Measurements from ENCODE around the gene OR2M7. TPM values are rescaled to one million over a fixed set of nuclear protein-coding genes. Genes with fewer than 3 reads are reported as not detected.

OR2M7 gene
- total RNA-seq, 1 experiment from 2014 or later: not detected

Other genes with a start within 250 kb of the OR2M7 start
- gene OR2L13, start 229.4 kb downstream of the OR2M7 start, total RNA-seq (2014; rRNA removed; shearing (Covaris generic)): not detected in 2 replicates
- gene OR2M5, start 179.4 kb downstream of the OR2M7 start, total RNA-seq (2014; rRNA removed; shearing (Covaris generic)): not detected in 2 replicates
- not detected in 2 replicates for gene OR2M2, start 149.7 kb downstream of the OR2M7 start, total RNA-seq (2014; rRNA removed; shearing (Covaris generic))
- gene OR2M3, start 127.3 kb downstream of the OR2M7 start, total RNA-seq (2014; rRNA removed; shearing (Covaris generic)): 0.02 TPM in 1 of 2 replicates, not detected in the other
- gene OR2M4, start 93.2 kb downstream of the OR2M7 start, total RNA-seq (2014; rRNA removed; shearing (Covaris generic)): 0.26 TPM in 1 of 2 replicates, not detected in the other
- gene OR2T33, start 46.6 kb downstream of the OR2M7 start, total RNA-seq (2014; rRNA removed; shearing (Covaris generic)): not detected in 2 replicates
- 0.02 TPM in 1 of 2 replicates, not detected in the other for gene OR2T12, start 21.1 kb downstream of the OR2M7 start, total RNA-seq (2014; rRNA removed; shearing (Covaris generic))
- gene OR14C36, start 24.2 kb upstream of the OR2M7 start, total RNA-seq (2014; rRNA removed; shearing (Covaris generic)): not detected in 2 replicates
- not detected in 2 replicates for gene OR2T4, start 37.1 kb upstream of the OR2M7 start, total RNA-seq (2014; rRNA removed; shearing (Covaris generic))
- not detected in 2 replicates for gene OR2T6, start 51.2 kb upstream of the OR2M7 start, total RNA-seq (2014; rRNA removed; shearing (Covaris generic))
- not detected in 2 replicates for gene OR2T1, start 78.5 kb upstream of the OR2M7 start, total RNA-seq (2014; rRNA removed; shearing (Covaris generic))
- gene OR2T2, start 121.1 kb upstream of the OR2M7 start, total RNA-seq (2014; rRNA removed; shearing (Covaris generic)): not detected in 2 replicates
- not detected in 2 replicates for gene OR2T3, start 148.8 kb upstream of the OR2M7 start, total RNA-seq (2014; rRNA removed; shearing (Covaris generic))
- gene OR2T5, start 164.0 kb upstream of the OR2M7 start, total RNA-seq (2014; rRNA removed; shearing (Covaris generic)): not detected in 2 replicates
- not detected in 2 replicates for gene OR2G6, start 183.5 kb upstream of the OR2M7 start, total RNA-seq (2014; rRNA removed; shearing (Covaris generic))
- not detected in 2 replicates for gene OR2T29, start 238.2 kb upstream of the OR2M7 start, total RNA-seq (2014; rRNA removed; shearing (Covaris generic))

Measured in SJCRH30 (cell line).